HEK293T (cell line): ENCODE data around the gene BORCS6.

ENCODE experiments used
- CTCF ChIA-PET: fragments of 350-600 bp; formaldehyde crosslinking; extraction: SDS; loops from one replicate; lab custom pipeline; 2021; ENCODE audit warnings: antibody characterized with exemption, inconsistent platforms; lab: Yijun Ruan, JAX
- POLR2A ChIA-PET: fragments of 350-600 bp; formaldehyde crosslinking; extraction: SDS; loops from one replicate; lab custom pipeline; 2020; ENCODE audit warnings: antibody characterized with exemption, inconsistent platforms; lab: Yijun Ruan, JAX
- DNase-seq: peaks from one replicate; pipeline ENCODE4 v3.0.0; 2012; ENCODE audit warnings: mixed read lengths; ENCODE audit errors: extremely low spot score
- ARNT ChIP-seq: fragments of 450-650 bp; IDR thresholded peaks from 2 replicates; pipeline ENCODE4 v1.6.1; 2017; ENCODE audit warnings: mild to moderate bottlenecking
- BHLHE40 ChIP-seq: fragments of 450-650 bp; IDR thresholded peaks from 2 replicates; pipeline ENCODE4 v1.6.1; 2016; ENCODE audit warnings: mild to moderate bottlenecking, moderate library complexity, borderline replicate concordance
- CTBP1 ChIP-seq: fragments of 450-650 bp; IDR thresholded peaks from 2 replicates; pipeline ENCODE4 v1.6.1; 2016; ENCODE audit warnings: borderline replicate concordance
- ELF4 ChIP-seq: fragments of 450-650 bp; IDR thresholded peaks from 2 replicates; pipeline ENCODE4 v1.6.1; 2017; ENCODE audit warnings: antibody characterized with exemption
- FOXA1 ChIP-seq: fragments of 450-650 bp; IDR thresholded peaks from 2 replicates; pipeline ENCODE4 v1.6.1; 2016; ENCODE audit warnings: mild to moderate bottlenecking
- FOXK2 ChIP-seq: fragments of 450-650 bp; IDR thresholded peaks from 2 replicates; pipeline ENCODE4 v1.6.1; 2016; ENCODE audit warnings: mild to moderate bottlenecking
- FOXM1 ChIP-seq: fragments of 450-650 bp; IDR thresholded peaks from 2 replicates; pipeline ENCODE4 v1.6.1; 2017; ENCODE audit warnings: mild to moderate bottlenecking, borderline replicate concordance
- HDGF ChIP-seq: fragments of 450-650 bp; IDR thresholded peaks from 2 replicates; pipeline ENCODE4 v1.6.1; 2017; ENCODE audit warnings: antibody characterized with exemption, borderline replicate concordance
- L3MBTL2 ChIP-seq: fragments of 450-650 bp; conservative IDR thresholded peaks from 2 replicates; pipeline ENCODE4 v1.6.1; 2016; ENCODE audit warnings: mild to moderate bottlenecking
- LEF1 ChIP-seq: fragments of 450-650 bp; IDR thresholded peaks from 2 replicates; pipeline ENCODE4 v1.6.1; 2017; ENCODE audit warnings: mild to moderate bottlenecking, borderline replicate concordance
- NFRKB ChIP-seq: fragments of 450-650 bp; IDR thresholded peaks from 2 replicates; pipeline ENCODE4 v1.6.1; 2016; ENCODE audit warnings: mild to moderate bottlenecking, moderate library complexity
- PKNOX1 ChIP-seq: fragments of 450-650 bp; IDR thresholded peaks from 2 replicates; pipeline ENCODE4 v1.6.1; 2016
- SP1 ChIP-seq: fragments of 450-650 bp; IDR thresholded peaks from 2 replicates; pipeline ENCODE4 v1.6.1; 2017
- SUZ12 ChIP-seq: fragments of 450-650 bp; IDR thresholded peaks from 2 replicates; pipeline ENCODE4 v1.6.1; 2016; ENCODE audit warnings: mild to moderate bottlenecking
- TARDBP ChIP-seq: fragments of 450-650 bp; IDR thresholded peaks from 2 replicates; pipeline ENCODE4 v1.6.1; 2016
- ZNF384 ChIP-seq: fragments of 450-650 bp; IDR thresholded peaks from 2 replicates; pipeline ENCODE4 v1.6.1; 2016

Gene BORCS6

GRCh38 chr17:8148560-8148959 is 41.4 kb downstream of the BORCS6 start:
- no peak for DNase-seq
- ChIA-PET POLR2A (interaction anchor here (1.3 kb wide), 1 partner anchor 8 kb away, joined by 5 read pairs; no protein-coding TSS in a partner anchor), CTCF (no interaction called here)
- TF ChIP-seq FOXK2 (no peak), L3MBTL2 (no peak), CTBP1 (no peak), TARDBP (no peak), ARNT (no peak), HDGF (no peak), LEF1 (no peak)

GRCh38 chr17:8147805-8148404 is 42.1 kb downstream of the BORCS6 start:
- ChIA-PET POLR2A (interaction anchor here (1.3 kb wide), 1 partner anchor 9 kb away, joined by 5 read pairs; no protein-coding TSS in a partner anchor), CTCF (interaction anchor here (0.8 kb wide), 1 partner anchor 73 kb away, joined by 3 read pairs; no protein-coding TSS in a partner anchor)
- no peak for DNase-seq
- TF ChIP-seq FOXA1 (no peak), ELF4 (no peak), LEF1 (no peak), L3MBTL2 (no peak), ZNF384 (no peak), CTBP1 (no peak), FOXM1 (no peak), NFRKB (no peak), BHLHE40 (no peak), HDGF (no peak), SUZ12 (no peak), ARNT (no peak), PKNOX1 (no peak), FOXK2 (no peak), SP1 (no peak), TARDBP (no peak)

GRCh38 chr17:8147141-8147804 is 42.7 kb downstream of the BORCS6 start:
- POLR2A ChIA-PET = interaction anchor here (0.7 to 1.3 kb wide), 2 partner anchors 9 kb away, joined by 4 to 5 read pairs; no protein-coding TSS in a partner anchor

GRCh38 chr17:8146381-8147140 is 43.4 kb downstream of the BORCS6 start:
- ChIA-PET CTCF (no interaction called here), POLR2A (interaction anchor here (0.7 to 1.7 kb wide), 2 partner anchors 10 to 45 kb away, joined by 3 to 4 read pairs; no protein-coding TSS in a partner anchor)
- no peak for TF ChIP-seq ZNF384
- DNase-seq = no peak

More at GRCh38 chr17:8147141-8147804, 42.7 kb downstream of the BORCS6 start:
- CTCF ChIA-PET = interaction anchor here (0.8 kb wide), 1 partner anchor 74 kb away, joined by 3 read pairs; no protein-coding TSS in a partner anchor
- TF ChIP-seq BHLHE40 = no peak
- TF ChIP-seq FOXM1 = no peak
- DNase-seq = no peak

- ChIA-PET POLR2A (interaction anchor here (1.7 kb wide), 1 partner anchor 46 kb away, joined by 3 read pairs; no protein-coding TSS in a partner anchor), CTCF (no interaction called here)
- TF ChIP-seq ELF4 (no peak), SUZ12 (no peak)
- DNase-seq = no peak
These were observed 44.2 kb downstream of the BORCS6 start for GRCh38 chr17:8145811-8146210.

- ChIA-PET CTCF (no interaction called here), POLR2A (interaction anchor here (0.9 to 1.7 kb wide), 2 partner anchors 29 to 47 kb away, joined by 3 to 5 read pairs; no protein-coding TSS in a partner anchor)
- TF ChIP-seq L3MBTL2 = no peak
- DNase-seq = no peak
These were observed 45.4 kb downstream of the BORCS6 start for GRCh38 chr17:8144401-8145231.
